CD4-positive, alpha-beta T cell treated with Interleukin-17A for 1 hour (primary cell): ENCODE results near the gene GNL3.

ENCODE experiments used
- DNase-seq: peaks from one replicate; pipeline ENCODE4 v3.0.0-alpha.2; 2020

GNL3 gene

GRCh38 chr3:52690560-52690959, 4.7 kb downstream of the GNL3 start:
- no peak for DNase-seq

- DNase-seq: no peak
These were observed 7.2 kb downstream of the GNL3 start for GRCh38 chr3:52693071-52693470.

GRCh38 chr3:52694528-52695189, 8.8 kb downstream of the GNL3 start:
- no peak for DNase-seq

GRCh38 chr3:52695798-52696671, 10.2 kb downstream of the GNL3 start:
- no peak for DNase-seq

GRCh38 chr3:52696830-52697631, 11.2 kb downstream of the GNL3 start:
- no peak for DNase-seq

- DNase-seq: no peak
These were observed 11.8 kb downstream of the GNL3 start for GRCh38 chr3:52697632-52697965.

GRCh38 chr3:52703341-52703740, 17.5 kb downstream of the GNL3 start:
- DNase-seq: no peak

- no peak for DNase-seq
These were observed 19.0 kb downstream of the GNL3 start for GRCh38 chr3:52704611-52705437.

GRCh38 chr3:52705438-52705687, 19.5 kb downstream of the GNL3 start:
- DNase-seq: no peak

GRCh38 chr3:52705688-52706686, 20.2 kb downstream of the GNL3 start, which contains the start of the genes GLT8D1 and SPCS1:
GLT8D1 (minus strand) TSS chr3:52705791; CDS start chr3:52700460, 5,331 bp downstream.
SPCS1 (plus strand) TSS chr3:52706106; CDS start chr3:52706247, 141 bp downstream.
- peak; percentile 84 for DNase-seq

GRCh38 chr3:52707585-52707984, 21.8 kb downstream of the GNL3 start:
- no peak for DNase-seq

GRCh38 chr3:52710512-52710911, 24.7 kb downstream of the GNL3 start:
- DNase-seq: no peak

GRCh38 chr3:52712291-52713212, 26.7 kb downstream of the GNL3 start:
- DNase-seq: no peak

GRCh38 chr3:52714335-52715302, 28.8 kb downstream of the GNL3 start:
- no peak for DNase-seq

- DNase-seq: no peak
These were observed 30.0 kb downstream of the GNL3 start for GRCh38 chr3:52715714-52716305.

GRCh38 chr3:52719618-52720017, 33.8 kb downstream of the GNL3 start:
- no peak for DNase-seq

- DNase-seq: peak; percentile 33
These were observed 35.3 kb downstream of the GNL3 start for GRCh38 chr3:52721002-52721729.

GRCh38 chr3:52721730-52722008, 35.8 kb downstream of the GNL3 start:
- DNase-seq: no peak
